HG03558 (cell line): ENCODE measurements around the gene DLG1.
"Not testable (repeated sequence)": the region's sequence is repeated elsewhere in the genome, so short reads cannot be mapped to it uniquely, and the experiment has no call there.

Source experiments
- ATAC-seq: cut with Tn5 transposase; IDR thresholded peaks from one replicate; pipeline ENCODE4 v1.9.1; 2021; ENCODE audit warnings: moderate number of reproducible peaks; ENCODE audit not compliant: unreplicated experiment; ENCODE audit errors: extremely low read depth

DLG1 gene

GRCh38 chr3:197219619-197220018 lies 78.8 kb downstream of the DLG1 start:
- ATAC-seq, result no peak

- ATAC-seq, result no peak
These were observed 80.2 kb downstream of the DLG1 start for GRCh38 chr3:197218210-197218609.

- no peak for ATAC-seq
These were observed 81.5 kb downstream of the DLG1 start for GRCh38 chr3:197216914-197217313.

- ATAC-seq, result no peak
These were observed 82.1 kb downstream of the DLG1 start for GRCh38 chr3:197216169-197216860.

- ATAC-seq, result no peak
These were observed 86.1 kb downstream of the DLG1 start for GRCh38 chr3:197212290-197212689.

GRCh38 chr3:197211698-197212097 lies 86.7 kb downstream of the DLG1 start:
- ATAC-seq, result not testable (repeated sequence)

GRCh38 chr3:197209366-197210260 lies 88.8 kb downstream of the DLG1 start:
- ATAC-seq, result no peak

- no peak for ATAC-seq
These were observed 91.5 kb downstream of the DLG1 start for GRCh38 chr3:197206913-197207312.

GRCh38 chr3:197205675-197206074 lies 92.7 kb downstream of the DLG1 start:
- ATAC-seq, result no peak

- no peak for ATAC-seq
These were observed 93.1 kb downstream of the DLG1 start for GRCh38 chr3:197205265-197205664.

- ATAC-seq, result no peak
These were observed 93.7 kb downstream of the DLG1 start for GRCh38 chr3:197204736-197205135.

- no peak for ATAC-seq
These were observed 94.7 kb downstream of the DLG1 start for GRCh38 chr3:197203714-197204146.

GRCh38 chr3:197202694-197203093 lies 95.7 kb downstream of the DLG1 start:
- ATAC-seq, result no peak

- no peak for ATAC-seq
These were observed 96.5 kb downstream of the DLG1 start for GRCh38 chr3:197201791-197202452.

- not testable (repeated sequence) for ATAC-seq
These were observed 97.6 kb downstream of the DLG1 start for GRCh38 chr3:197200856-197201255.

GRCh38 chr3:197197334-197197733 lies 101.1 kb downstream of the DLG1 start:
- no peak for ATAC-seq

- no peak for ATAC-seq
These were observed 102.2 kb downstream of the DLG1 start for GRCh38 chr3:197196192-197196591.

- ATAC-seq, result no peak
These were observed 103.1 kb downstream of the DLG1 start for GRCh38 chr3:197195326-197195725.

- not testable (repeated sequence) for ATAC-seq
These were observed 104.7 kb downstream of the DLG1 start for GRCh38 chr3:197193759-197194158.

GRCh38 chr3:197191897-197192296 lies 106.5 kb downstream of the DLG1 start:
- no peak for ATAC-seq

GRCh38 chr3:197189623-197190022 lies 108.8 kb downstream of the DLG1 start:
- ATAC-seq, result no peak
